ENCODE results near the gene RECQL5. TPM values are rescaled to one million over a fixed set of nuclear protein-coding genes. Genes with fewer than 3 reads are reported as not detected.
A peak's percentile ranks its signal among the peaks of the same experiment; 100 is the strongest.
"Not testable (repeated sequence)": the region's sequence is repeated elsewhere in the genome, so short reads cannot be mapped to it uniquely, and the experiment has no call there.

The RECQL5 gene
- total RNA-seq, 1 donor from 2014 or later, result 17.3 TPM

DNA sequence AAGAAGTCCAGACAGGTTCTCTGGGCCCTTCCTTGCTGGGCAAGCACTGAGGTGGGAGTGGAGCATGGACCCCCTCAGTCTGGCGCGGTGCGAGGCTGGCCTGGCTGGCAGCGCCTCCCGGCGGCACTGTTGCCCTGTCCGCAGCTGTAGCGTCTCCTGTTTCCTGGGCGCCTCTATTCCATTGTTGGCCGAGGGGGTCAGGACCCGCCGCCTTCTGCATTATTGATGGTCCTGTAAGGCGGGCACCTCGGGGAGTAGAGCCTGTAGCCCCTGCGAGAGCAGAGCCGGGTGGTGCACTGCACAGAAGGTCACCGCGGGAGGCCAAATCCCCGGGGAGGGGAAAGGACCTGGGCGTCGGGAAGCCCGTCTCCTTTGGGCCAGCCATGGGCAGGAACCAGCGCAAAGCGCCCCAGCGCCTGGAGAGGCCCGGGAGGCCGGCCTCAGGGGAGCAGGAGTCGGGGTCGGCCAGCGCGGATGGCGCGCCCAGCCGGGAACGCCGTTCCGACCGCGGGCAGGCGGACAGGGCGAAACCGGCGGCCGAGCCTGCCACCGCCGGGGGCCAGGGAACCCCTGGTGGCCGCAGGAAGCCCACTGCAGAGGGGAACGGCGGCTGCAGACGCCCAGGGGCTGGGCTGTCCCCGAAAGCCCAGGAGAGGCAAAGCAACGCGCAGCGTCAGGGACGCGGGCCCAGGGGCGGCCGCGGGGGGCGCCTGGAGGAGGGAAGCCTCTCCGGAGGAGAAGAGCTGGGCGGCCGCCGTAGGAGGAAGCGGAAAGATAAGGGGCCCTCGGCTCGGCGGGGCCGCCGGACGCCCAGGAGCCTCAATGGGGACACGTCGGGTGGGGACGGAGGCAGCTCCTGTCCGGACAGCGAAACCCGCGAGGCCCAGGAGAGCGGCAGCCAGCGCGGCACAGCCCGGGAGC lies 79.0 kb downstream of the RECQL5 start, which contains the start of gene MYO15B:
MYO15B (plus strand) TSS at position 126 of the 921 bp plus-strand sequence; CDS start at position 384, 258 bp downstream.
- H3K27me3 ChIP-seq (ENCODE audit: low read depth), result no peaks in the 10 kb centered on the region
- peaks cover 35% of the 10 kb centered on the region for H3K4me1 ChIP-seq
- intact Hi-C loops (cut with micrococcal nuclease), result loop anchor here (10.0 kb wide), 1 partner anchor 163 kb away; no protein-coding TSS in a partner anchor
- TF ChIP-seq, protein P1, sequence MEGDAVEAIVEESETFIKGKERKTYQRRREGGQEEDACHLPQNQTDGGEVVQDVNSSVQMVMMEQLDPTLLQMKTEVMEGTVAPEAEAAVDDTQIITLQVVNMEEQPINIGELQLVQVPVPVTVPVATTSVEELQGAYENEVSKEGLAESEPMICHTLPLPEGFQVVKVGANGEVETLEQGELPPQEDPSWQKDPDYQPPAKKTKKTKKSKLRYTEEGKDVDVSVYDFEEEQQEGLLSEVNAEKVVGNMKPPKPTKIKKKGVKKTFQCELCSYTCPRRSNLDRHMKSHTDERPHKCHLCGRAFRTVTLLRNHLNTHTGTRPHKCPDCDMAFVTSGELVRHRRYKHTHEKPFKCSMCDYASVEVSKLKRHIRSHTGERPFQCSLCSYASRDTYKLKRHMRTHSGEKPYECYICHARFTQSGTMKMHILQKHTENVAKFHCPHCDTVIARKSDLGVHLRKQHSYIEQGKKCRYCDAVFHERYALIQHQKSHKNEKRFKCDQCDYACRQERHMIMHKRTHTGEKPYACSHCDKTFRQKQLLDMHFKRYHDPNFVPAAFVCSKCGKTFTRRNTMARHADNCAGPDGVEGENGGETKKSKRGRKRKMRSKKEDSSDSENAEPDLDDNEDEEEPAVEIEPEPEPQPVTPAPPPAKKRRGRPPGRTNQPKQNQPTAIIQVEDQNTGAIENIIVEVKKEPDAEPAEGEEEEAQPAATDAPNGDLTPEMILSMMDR (IDR thresholded peaks at IDR 0.05; ENCODE audit: borderline replicate concordance), result peak; percentile 54
- H3K36me3 ChIP-seq, result no peaks in the 10 kb centered on the region
- DNase-seq, result peak; percentile 72
- H3K9me3 ChIP-seq (replicated peaks), result no peaks in the 10 kb centered on the region
- H3K4me3 ChIP-seq, result peak within 1 kb of the TSS; percentile 77
- peak within 1 kb of the TSS; percentile 95 for H3K27ac ChIP-seq (replicated peaks)

DNA sequence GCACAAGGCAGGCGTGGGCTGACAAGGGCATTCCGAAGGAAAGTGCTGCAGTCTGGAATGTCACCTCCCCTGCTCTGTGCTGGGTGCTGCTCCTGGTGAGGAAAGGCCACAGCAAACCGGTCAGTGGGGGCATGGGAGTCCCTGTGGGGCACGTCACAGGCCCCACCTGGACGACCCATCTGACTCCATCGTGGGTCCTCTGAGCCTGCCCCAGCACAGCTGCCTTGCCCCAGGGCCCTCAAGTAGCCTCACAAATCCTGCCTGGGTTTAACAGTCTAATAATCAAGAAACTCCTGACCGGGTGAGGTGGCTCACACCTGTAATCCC lies 82.1 kb downstream of the RECQL5 start:
- H3K36me3 ChIP-seq, result no peaks in the 10 kb centered on the region
- no peaks in the 10 kb centered on the region for H3K27me3 ChIP-seq (ENCODE audit: low read depth)
- no peak overlapping the region for H3K27ac ChIP-seq (replicated peaks)
- TF ChIP-seq, protein P1 (IDR thresholded peaks at IDR 0.05; ENCODE audit: borderline replicate concordance), result no peak
- intact Hi-C loops (cut with micrococcal nuclease), result loop anchor here (10.0 kb wide), 1 partner anchor 160 kb away; no protein-coding TSS in a partner anchor
- H3K4me1 ChIP-seq, result peaks cover 27% of the 10 kb centered on the region
- DNase-seq, result no peak
- no peak overlapping the region for H3K4me3 ChIP-seq
- H3K9me3 ChIP-seq (replicated peaks), result no peaks in the 10 kb centered on the region

GRCh38 chr17:75583197-75583596 lies 83.8 kb downstream of the RECQL5 start:
- not testable (repeated sequence) for H3K9me3 ChIP-seq (replicated peaks)
- intact Hi-C loops (cut with micrococcal nuclease), result loop anchor here (10.0 kb wide), 1 partner anchor 158 kb away; no protein-coding TSS in a partner anchor

GRCh38 chr17:75581121-75581725 lies 85.7 kb downstream of the RECQL5 start:
- not testable (repeated sequence) for H3K36me3 ChIP-seq; H3K27me3 ChIP-seq (ENCODE audit: low read depth); H3K4me3 ChIP-seq; DNase-seq; H3K27ac ChIP-seq (replicated peaks); H3K9me3 ChIP-seq (replicated peaks)
- peaks cover 10% of the 10 kb centered on the region for H3K4me1 ChIP-seq
- intact Hi-C loops (cut with micrococcal nuclease), result loop anchor here (10.0 kb wide), 1 partner anchor 156 kb away; no protein-coding TSS in a partner anchor

More at GRCh38 chr17:75583197-75583596, 83.8 kb downstream of the RECQL5 start:
- not testable (repeated sequence) for H3K36me3 ChIP-seq; H3K27ac ChIP-seq (replicated peaks); H3K27me3 ChIP-seq (ENCODE audit: low read depth); DNase-seq; H3K4me3 ChIP-seq
- H3K4me1 ChIP-seq, result peaks cover 24% of the 10 kb centered on the region

Other genes starting within 250 kb of the RECQL5 start
- 38.8 TPM for gene TMEM94, start 210.5 kb downstream of the RECQL5 start, total RNA-seq
- 34.3 TPM for gene CASKIN2, start 151.6 kb downstream of the RECQL5 start, total RNA-seq
- 6.8 TPM for gene TSEN54, start 150.6 kb downstream of the RECQL5 start, total RNA-seq
- gene LLGL2, start 141.5 kb downstream of the RECQL5 start, total RNA-seq, result 2.0 TPM
- 43.0 TPM for gene MYO15B, start 79.4 kb downstream of the RECQL5 start, total RNA-seq
- 14.0 TPM for gene SMIM5, start 33.7 kb downstream of the RECQL5 start, total RNA-seq
- gene SAP30BP, start 184 bp upstream of the RECQL5 start, total RNA-seq, result 47.2 TPM
- 10.6 TPM for gene ITGB4, start 54.3 kb upstream of the RECQL5 start, total RNA-seq
- gene GALK1, start 98.0 kb upstream of the RECQL5 start, total RNA-seq, result 19.1 TPM
- 14.7 TPM for gene UNK, start 117.7 kb upstream of the RECQL5 start, total RNA-seq
- gene UNC13D, start 177.2 kb upstream of the RECQL5 start, total RNA-seq, result 13.3 TPM
- gene WBP2, start 188.2 kb upstream of the RECQL5 start, total RNA-seq, result 144 TPM
- 27.5 TPM for gene TRIM47, start 211.4 kb upstream of the RECQL5 start, total RNA-seq
- gene TRIM65, start 229.8 kb upstream of the RECQL5 start, total RNA-seq, result 10.2 TPM
- 104 TPM for gene MRPL38, start 237.7 kb upstream of the RECQL5 start, total RNA-seq

Data from left ventricle myocardium inferior (tissue), 1 donor.